Right cardiac atrium (tissue), 5 donors: ENCODE results near the gene SERINC5. TPM values are rescaled to one million over a fixed set of nuclear protein-coding genes. Genes with fewer than 3 reads are reported as not detected.
A peak's percentile ranks its signal among the peaks of the same experiment; 100 is the strongest.
"Not testable (repeated sequence)": the region's sequence is repeated elsewhere in the genome, so short reads cannot be mapped to it uniquely, and the experiment has no call there.

Experiments
- ATAC-seq, 2 donors: fragments of 200-7000 bp; cut with Tn5 transposase; one replicate each; pipeline versions ENCODE4 v1.8.0 to v1.9.1; 2020; ENCODE audit warnings: moderate library complexity in 2 of 2, mild to moderate bottlenecking in 1 of 2
- DNase-seq, 3 donors: peaks; one replicate each; pipeline ENCODE4 v3.0.0-alpha.2; 2020
- H3K27ac ChIP-seq: one replicate; pipeline ENCODE4 v1.5.1; 2013; ENCODE audit warnings: mild to moderate bottlenecking, low read length, control low read depth, moderate library complexity
- H3K27me3 ChIP-seq: one replicate; pipeline ENCODE4 v1.6.1; 2013; ENCODE audit not compliant: control insufficient read depth, insufficient read depth
- H3K4me1 ChIP-seq: one replicate; pipeline ENCODE4 v1.6.1; 2013; ENCODE audit warnings: low read length; ENCODE audit not compliant: control insufficient read depth, insufficient read depth
- H3K4me3 ChIP-seq: one replicate; pipeline ENCODE4 v1.5.1; 2013; ENCODE audit warnings: low read length, control low read depth
- H3K9me3 ChIP-seq: one replicate; pipeline ENCODE4 v1.6.1; 2013; ENCODE audit warnings: low read length; ENCODE audit not compliant: control insufficient read depth
- WGBS: extraction: QIAGEN DNeasy Blood & Tissue Kit; methylation state at CpG from one replicate; pipeline ENCODE4 v1.1.7; 2013; 5-methylcytosine and 5-hydroxymethylcytosine counted together
- intact Hi-C, 4 donors: fragments of 100-400 bp; cut with DNase I; formaldehyde crosslinking; loops; one replicate each; pipeline versions ENCODE4 v1.11.0 to v1.14.0; 2022 to 2023
- polyA plus RNA-seq: library from polyadenylated mRNA; stranded (reverse); fragments of 200-250 nt; gene quantifications from one replicate; pipeline ENCODE4 v1.2.3, GENCODE V29; 2013
- total RNA-seq, 4 donors: library from RNA; stranded (reverse); fragmentation: NEBNext Ultra II Directional; extraction: Animal tissue kit (Norgen Biotek cat#: 25700); gene quantifications; one replicate each; pipeline ENCODE4 v1.2.1, GENCODE V29; 2021
- donor health status: healthy with polysubstance abuse.
- donor health status: DM: no; HTN: yes; CAD: no.
- donor health status: DM: no; HTN: no; CAD: no.
- donor health status: DM: no; HTN: yes; CAD: no; lungs with severe emphysema.
- donor health status: DM: yes; HTN: yes; CAD: no.

Gene SERINC5
- total and polyA plus RNA-seq, 5 donors = 3.5 to 13.4 (median 11.6) TPM

DNA sequence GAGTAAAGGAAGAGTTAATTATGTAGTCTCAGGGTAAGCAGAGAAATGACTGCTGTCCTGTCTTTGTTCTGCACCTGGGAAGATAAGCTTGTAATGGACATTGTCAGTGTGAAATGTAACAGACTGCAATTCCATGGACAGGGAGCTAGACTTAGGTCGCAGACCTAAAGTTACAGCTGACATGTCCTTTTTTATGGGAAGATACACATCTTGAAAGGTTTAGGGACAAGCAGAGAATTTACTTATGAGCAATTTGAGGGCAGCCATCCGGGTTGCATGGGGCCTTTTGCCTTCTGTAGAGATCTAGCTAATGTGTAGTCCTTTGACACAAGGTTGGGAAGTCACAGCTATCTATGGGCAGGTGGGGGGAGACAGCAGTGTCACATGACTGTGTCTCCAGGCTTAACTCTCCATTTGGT is 85.7 kb downstream of the SERINC5 start:
- Histone ChIP-seq H3K4me3 (no peak overlapping the region), H3K27me3 (no peaks in the 10 kb centered on the region), H3K4me1 (no peaks in the 10 kb centered on the region), H3K9me3 (no peaks in the 10 kb centered on the region), H3K27ac (no peak overlapping the region)
- WGBS = 85% methylated on average over 2 of the region's 2 CpGs
- intact Hi-C loops = no loop called here
- DNase-seq (no peak), ATAC-seq (no peak)

DNA sequence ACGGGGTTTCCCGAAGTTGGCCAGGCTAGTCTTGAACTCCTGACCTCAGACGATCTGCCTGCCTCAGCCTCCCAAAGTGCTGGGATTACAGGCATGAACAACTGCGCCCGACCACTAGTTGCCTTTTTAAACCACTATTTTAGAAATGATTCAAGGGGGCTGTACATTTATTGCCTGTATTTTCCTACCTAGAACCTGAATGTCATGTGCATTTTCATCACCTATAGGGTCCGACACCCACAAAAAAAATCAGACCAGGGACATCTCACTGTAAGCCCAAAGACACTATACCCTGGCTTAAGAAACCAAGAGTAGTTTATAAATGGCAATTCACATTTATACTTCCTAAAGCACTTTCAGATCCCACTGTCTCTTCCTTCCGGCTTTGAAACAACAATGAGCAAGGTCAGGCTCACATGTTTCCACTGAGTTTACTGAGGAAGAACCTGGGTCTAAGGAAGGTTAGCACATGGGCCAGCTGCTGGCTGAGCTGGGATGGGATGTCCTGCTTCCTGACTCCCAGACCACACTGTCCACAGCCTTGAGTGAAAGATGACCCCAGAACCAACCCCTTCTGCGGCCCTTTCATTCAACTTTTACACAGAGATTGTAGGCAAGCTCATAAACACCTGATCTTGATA is 87.3 kb downstream of the SERINC5 start:
- no peaks in the 10 kb centered on the region for H3K27me3 ChIP-seq
- 85% methylated on average over 8 of the region's 8 CpGs for WGBS
- no peak overlapping the region for H3K4me3 ChIP-seq
- ATAC-seq (no peak), DNase-seq (no peak)
- intact Hi-C loops = no loop called here
- H3K4me1 ChIP-seq = no peaks in the 10 kb centered on the region
- no peaks in the 10 kb centered on the region for H3K9me3 ChIP-seq
- H3K27ac ChIP-seq = no peak overlapping the region

- DNase-seq (no peak), ATAC-seq (no peak)
- H3K4me3 ChIP-seq = no peak overlapping the region
- intact Hi-C loops = no loop called here
- no peaks in the 10 kb centered on the region for H3K9me3 ChIP-seq
- WGBS = 77% methylated on average over 3 of the region's 3 CpGs
- no peak overlapping the region for H3K27ac ChIP-seq
- no peaks in the 10 kb centered on the region for H3K27me3 ChIP-seq
- H3K4me1 ChIP-seq = no peaks in the 10 kb centered on the region
These were observed 90.4 kb downstream of the SERINC5 start for GRCh38 chr5:80165452-80165851.

GRCh38 chr5:80161165-80161564 is 94.7 kb downstream of the SERINC5 start:
- intact Hi-C loops = no loop called here
- WGBS = 95% methylated on average over 1 of the region's 1 CpG

DNA sequence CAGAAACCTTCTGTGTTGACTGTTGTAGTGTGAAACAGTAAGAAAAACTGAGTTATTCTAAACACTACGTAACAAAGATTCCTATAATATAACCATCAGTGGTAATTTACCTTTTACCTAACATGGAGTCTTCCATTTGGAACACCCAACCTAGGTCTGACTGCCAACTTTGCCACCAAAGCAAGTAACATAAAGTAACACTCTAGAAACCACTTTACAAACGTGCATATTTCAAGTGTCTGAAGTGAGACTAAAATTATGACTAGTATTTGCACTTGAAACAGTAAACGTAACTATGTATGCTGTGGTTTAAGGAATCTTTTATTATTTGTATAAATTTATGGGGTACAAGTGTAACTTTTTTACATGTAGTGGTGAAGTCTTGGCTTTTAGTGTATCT is 95.6 kb downstream of the SERINC5 start:
- Histone ChIP-seq H3K27ac (no peak overlapping the region), H3K4me3 (no peak overlapping the region), H3K9me3 (no peaks in the 10 kb centered on the region), H3K27me3 (no peaks in the 10 kb centered on the region), H3K4me1 (no peaks in the 10 kb centered on the region)
- ATAC-seq (no peak), DNase-seq (no peak)
- intact Hi-C loops = no loop called here
- 81% methylated on average over 3 of the region's 3 CpGs for WGBS

More at GRCh38 chr5:80161165-80161564, 94.7 kb downstream of the SERINC5 start:
- Histone ChIP-seq H3K27me3 (no peaks in the 10 kb centered on the region), H3K4me3 (no peak overlapping the region), H3K9me3 (no peaks in the 10 kb centered on the region), H3K4me1 (no peaks in the 10 kb centered on the region), H3K27ac (no peak overlapping the region)
- ATAC-seq = no peak
- DNase-seq = no peak

GRCh38 chr5:80159133-80159815 is 96.6 kb downstream of the SERINC5 start:
- H3K27me3 ChIP-seq = no peaks in the 10 kb centered on the region
- intact Hi-C loops = no loop called here
- no peak for ATAC-seq

DNA sequence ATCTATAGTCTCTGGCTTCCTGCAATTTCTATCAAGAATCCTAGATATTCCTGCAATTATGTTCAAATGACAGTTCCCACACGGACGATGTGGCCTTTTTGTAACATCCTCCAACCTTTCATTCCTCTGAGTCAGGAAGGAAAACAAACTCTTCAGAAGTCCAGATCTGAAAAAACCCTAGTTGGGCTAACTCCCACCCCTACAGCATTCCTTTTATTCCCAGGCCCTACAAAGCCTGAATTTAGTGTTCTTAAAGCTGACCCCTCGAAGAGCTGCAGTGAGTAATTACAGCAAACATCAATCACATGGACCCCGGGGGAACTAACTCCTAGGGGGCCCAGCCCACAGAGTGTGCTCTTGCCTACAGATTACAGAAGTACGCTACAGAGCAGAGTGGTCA is 99.7 kb downstream of the SERINC5 start:
- intact Hi-C loops = no loop called here
- no peak for ATAC-seq

More at GRCh38 chr5:80159133-80159815, 96.6 kb downstream of the SERINC5 start:
- no peak for DNase-seq
- H3K4me1 ChIP-seq = no peaks in the 10 kb centered on the region
- H3K4me3 ChIP-seq = no peak overlapping the region
- H3K27ac ChIP-seq = no peak overlapping the region
- WGBS = 86% methylated on average over 3 of the region's 3 CpGs
- no peaks in the 10 kb centered on the region for H3K9me3 ChIP-seq

GRCh38 chr5:80154749-80155148 is 101.1 kb downstream of the SERINC5 start:
- ATAC-seq = peak; percentile 69 to 73
- H3K9me3 ChIP-seq = no peaks in the 10 kb centered on the region
- H3K4me1 ChIP-seq = no peaks in the 10 kb centered on the region
- WGBS = 63% methylated on average over 4 of the region's 4 CpGs
- H3K27me3 ChIP-seq = no peaks in the 10 kb centered on the region
- no peak overlapping the region for H3K4me3 ChIP-seq
- intact Hi-C loops = no loop called here
- DNase-seq = no peak
- peak overlapping the region; percentile 30 for H3K27ac ChIP-seq

More for the DNA sequence above, 99.7 kb downstream of the SERINC5 start:
- Histone ChIP-seq H3K4me3 (no peak overlapping the region), H3K9me3 (no peaks in the 10 kb centered on the region), H3K27me3 (no peaks in the 10 kb centered on the region), H3K27ac (no peak overlapping the region), H3K4me1 (no peaks in the 10 kb centered on the region)
- no peak for DNase-seq
- 53% methylated on average over 5 of the region's 5 CpGs for WGBS

GRCh38 chr5:80154289-80154688 is 101.6 kb downstream of the SERINC5 start:
- ATAC-seq, intact Hi-C loops, H3K4me1 ChIP-seq, H3K27me3 ChIP-seq, H3K9me3 ChIP-seq, H3K4me3 ChIP-seq: not testable (repeated sequence)
- H3K27ac ChIP-seq = peak overlapping the region; percentile 54
- 75% methylated on average over 8 of the region's 8 CpGs for whole genome bisulfite sequencing
- peak in 1 of 3 donors; percentile 58 for DNase-seq

- no peak overlapping the region for H3K4me3 ChIP-seq
- H3K9me3 ChIP-seq = no peaks in the 10 kb centered on the region
- no peaks in the 10 kb centered on the region for H3K4me1 ChIP-seq
- no peak overlapping the region for H3K27ac ChIP-seq
- DNase-seq = no peak
- peak; percentile 35 to 40 for ATAC-seq
- WGBS = 58% methylated on average over 8 of the region's 8 CpGs
- H3K27me3 ChIP-seq = no peaks in the 10 kb centered on the region
- intact Hi-C loops = no loop called here
These were observed 102.2 kb downstream of the SERINC5 start for GRCh38 chr5:80153586-80154126.

DNA sequence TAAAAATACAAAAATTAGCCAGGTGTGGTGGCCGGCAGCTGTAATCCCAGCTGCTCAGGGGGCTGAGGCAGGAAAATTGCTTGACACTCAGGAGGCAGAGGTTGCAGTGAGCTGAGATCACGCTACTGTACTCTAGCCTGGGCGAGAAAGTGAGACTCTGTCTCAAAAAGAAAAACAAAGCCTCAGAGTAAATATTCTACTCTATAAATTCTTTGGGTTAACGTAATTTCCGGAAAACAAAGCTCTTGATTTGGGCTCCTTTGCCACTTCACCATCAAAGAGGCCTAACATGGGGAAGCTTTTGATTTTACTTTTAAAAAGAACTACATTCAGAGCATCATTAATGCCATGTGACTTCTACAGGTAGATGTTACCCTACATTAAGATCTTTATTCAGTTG is 103.1 kb downstream of the SERINC5 start:
- H3K27me3 ChIP-seq = no peaks in the 10 kb centered on the region
- intact Hi-C loops = no loop called here
- H3K4me3 ChIP-seq = no peak overlapping the region
- H3K4me1 ChIP-seq = no peaks in the 10 kb centered on the region
- no peak overlapping the region for H3K27ac ChIP-seq
- ATAC-seq = no peak
- DNase-seq = no peak
- 97% methylated on average over 5 of the region's 5 CpGs for WGBS
- no peaks in the 10 kb centered on the region for H3K9me3 ChIP-seq
